Measurements from ENCODE around the gene SEMA4C.
"Not testable (repeated sequence)": the region's sequence is repeated elsewhere in the genome, so short reads cannot be mapped to it uniquely, and the experiment has no call there.

The SEMA4C gene

GRCh38 chr2:96866586-96866985 is 3.3 kb downstream of the SEMA4C start:
- DNase-seq (ENCODE audit: low spot score): no peak

GRCh38 chr2:96866149-96866548 is 3.7 kb downstream of the SEMA4C start:
- no peak for DNase-seq (ENCODE audit: low spot score)

GRCh38 chr2:96865654-96866053 is 4.2 kb downstream of the SEMA4C start:
- DNase-seq (ENCODE audit: low spot score): no peak

- DNase-seq (ENCODE audit: low spot score): no peak
Measured at GRCh38 chr2:96864343-96865091, 5.4 kb downstream of the SEMA4C start.

- no peak for DNase-seq (ENCODE audit: low spot score)
Measured at GRCh38 chr2:96863575-96864342, 6.1 kb downstream of the SEMA4C start.

GRCh38 chr2:96863056-96863455 is 6.8 kb downstream of the SEMA4C start:
- not testable (repeated sequence) for DNase-seq (ENCODE audit: low spot score)

- DNase-seq (ENCODE audit: low spot score): no peak
Measured at GRCh38 chr2:96861074-96861473, 8.8 kb downstream of the SEMA4C start.

GRCh38 chr2:96860065-96861029 is 9.5 kb downstream of the SEMA4C start:
- no peak for DNase-seq (ENCODE audit: low spot score)

- DNase-seq (ENCODE audit: low spot score): no peak
Measured at GRCh38 chr2:96859681-96860064, 10.2 kb downstream of the SEMA4C start.

- DNase-seq (ENCODE audit: low spot score): no peak
Measured at GRCh38 chr2:96859099-96859649, 10.7 kb downstream of the SEMA4C start.

GRCh38 chr2:96857667-96858372 is 12.1 kb downstream of the SEMA4C start, which contains the start of gene ANKRD39:
Gene ANKRD39 (minus strand): TSS chr2:96858016. CDS start chr2:96857987, 29 bp downstream.
- DNase-seq (ENCODE audit: low spot score): peak; percentile 98

GRCh38 chr2:96856776-96857666 is 12.9 kb downstream of the SEMA4C start:
- peak; percentile 53 for DNase-seq (ENCODE audit: low spot score)

- no peak for DNase-seq (ENCODE audit: low spot score)
Measured at GRCh38 chr2:96853321-96853720, 16.6 kb downstream of the SEMA4C start.

GRCh38 chr2:96852667-96853066 is 17.2 kb downstream of the SEMA4C start:
- DNase-seq (ENCODE audit: low spot score): no peak

- DNase-seq (ENCODE audit: low spot score): no peak
Measured at GRCh38 chr2:96848264-96848663, 21.6 kb downstream of the SEMA4C start.

- DNase-seq (ENCODE audit: low spot score): no peak
Measured at GRCh38 chr2:96847586-96847985, 22.3 kb downstream of the SEMA4C start.

- no peak for DNase-seq (ENCODE audit: low spot score)
Measured at GRCh38 chr2:96846825-96847224, 23.1 kb downstream of the SEMA4C start.

GRCh38 chr2:96844405-96844808 is 25.5 kb downstream of the SEMA4C start:
- DNase-seq (ENCODE audit: low spot score): no peak

GRCh38 chr2:96843538-96844268 is 26.2 kb downstream of the SEMA4C start, which contains the start of gene ANKRD23:
Gene ANKRD23 (minus strand): TSS chr2:96844021. CDS start chr2:96843992, 29 bp downstream.
- no peak for DNase-seq (ENCODE audit: low spot score)

Data from kidney tubule cell (primary cell).